GM18870 (cell line): Measurements from ENCODE around the gene PLPP4.
A peak's percentile ranks its signal among the peaks of the same experiment; 100 is the strongest.

Experiments
- ATAC-seq: cut with Tn5 transposase; IDR thresholded peaks from one replicate; pipeline ENCODE4 v1.9.1; 2021; ENCODE audit warnings: moderate library complexity; ENCODE audit not compliant: unreplicated experiment

The PLPP4 gene

DNA sequence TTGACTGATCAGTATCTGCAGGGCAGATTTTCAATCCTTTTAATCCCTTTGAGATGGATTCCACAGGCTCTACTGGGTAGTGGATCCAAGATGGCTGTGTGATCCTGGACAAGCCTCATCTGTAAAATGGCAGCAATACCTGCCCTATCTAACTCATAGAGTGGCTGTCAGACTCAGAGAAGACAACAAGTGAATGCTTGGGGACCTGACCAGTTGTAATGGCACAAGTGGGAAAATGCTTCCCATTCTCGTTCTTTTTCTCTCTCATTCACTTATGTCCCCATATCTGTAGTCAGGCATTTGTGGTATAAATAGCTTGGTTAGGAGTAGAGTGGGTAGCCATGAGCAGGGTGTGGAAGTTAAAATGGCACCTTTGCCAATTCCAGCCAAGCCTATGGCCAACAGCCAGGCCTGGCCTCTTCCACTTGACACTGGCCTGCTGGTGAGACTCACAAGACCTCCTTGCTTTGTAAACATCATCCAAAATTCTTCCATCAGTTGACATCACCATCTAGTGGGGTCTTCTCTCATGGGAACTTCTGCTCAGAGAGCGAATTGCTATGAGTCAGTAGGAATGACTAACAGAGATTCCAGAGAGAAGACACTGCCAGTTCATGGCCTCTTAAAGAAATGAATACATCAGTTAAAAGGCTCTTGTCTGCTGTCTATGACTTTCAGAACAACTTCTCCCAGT is 150.1 kb downstream of the PLPP4 start:
- peak; percentile 15 for ATAC-seq

DNA sequence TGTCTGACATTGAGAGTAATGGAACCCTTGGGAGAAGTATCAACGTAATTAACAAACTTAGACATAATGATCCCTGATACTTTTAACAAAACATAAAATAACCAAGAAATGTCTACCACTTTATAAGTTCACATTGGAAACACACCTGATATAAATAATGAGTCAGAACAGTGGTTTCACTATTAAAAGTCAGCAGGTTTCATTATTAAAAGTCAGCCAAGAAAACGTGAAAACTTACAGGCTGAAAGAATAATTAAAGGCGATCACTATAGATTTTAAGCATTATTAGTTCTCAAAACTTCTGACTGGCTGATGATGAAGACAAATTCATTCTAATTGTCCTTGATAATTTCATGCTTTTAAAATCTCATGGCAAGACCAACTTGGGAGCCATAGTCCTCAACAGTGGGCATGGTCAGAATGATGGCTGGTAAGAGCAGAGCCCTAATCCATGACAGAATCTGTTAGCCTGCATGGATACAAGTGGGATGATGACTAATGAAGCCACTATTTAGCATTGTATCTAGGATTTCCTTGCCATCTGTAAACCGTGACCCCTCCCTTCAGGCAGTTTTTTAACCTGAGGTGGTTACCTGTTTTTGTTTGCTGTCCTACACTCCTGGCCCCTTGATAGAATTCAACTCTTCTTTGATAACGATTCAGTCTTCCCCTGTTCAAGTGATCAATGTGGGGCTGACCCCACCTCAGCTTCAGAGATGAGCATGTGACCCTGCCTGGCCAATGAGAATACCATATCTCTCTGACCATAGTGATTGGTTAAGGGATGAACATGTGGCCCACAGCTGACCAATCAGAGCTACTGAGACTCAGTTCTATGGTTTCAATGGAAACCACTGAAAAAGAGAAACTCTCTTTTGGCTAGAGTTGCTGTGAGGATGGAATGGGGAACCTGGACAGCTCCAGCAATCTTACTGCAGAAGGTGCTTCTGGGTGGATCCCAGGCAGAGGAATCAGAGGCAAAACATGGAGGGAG is 151.0 kb downstream of the PLPP4 start:
- ATAC-seq: peak; percentile 54

- no peak for ATAC-seq
Observed at GRCh38 chr10:120609006-120609405, 152.0 kb downstream of the PLPP4 start.

DNA sequence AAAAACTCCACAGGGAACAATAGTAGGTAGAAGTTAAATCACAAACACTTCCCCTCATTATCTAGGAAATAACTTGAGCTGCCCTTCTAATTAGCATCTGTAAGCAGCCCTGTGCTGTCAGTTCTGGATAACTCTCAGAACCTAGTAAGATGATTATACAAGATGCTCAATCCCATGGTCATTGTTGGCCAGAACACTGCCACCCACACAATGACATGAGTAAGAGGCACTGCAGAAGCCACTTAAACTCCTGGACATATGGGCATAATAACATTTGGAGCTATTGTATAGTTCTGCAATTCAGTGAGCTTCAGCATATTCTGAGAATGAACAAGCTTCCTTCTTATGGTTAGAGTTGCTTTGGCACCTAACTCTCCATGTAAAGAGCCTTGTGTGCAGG is 153.8 kb downstream of the PLPP4 start:
- ATAC-seq: no peak

- ATAC-seq: no peak
Observed at GRCh38 chr10:120612756-120613155, 155.7 kb downstream of the PLPP4 start.

DNA sequence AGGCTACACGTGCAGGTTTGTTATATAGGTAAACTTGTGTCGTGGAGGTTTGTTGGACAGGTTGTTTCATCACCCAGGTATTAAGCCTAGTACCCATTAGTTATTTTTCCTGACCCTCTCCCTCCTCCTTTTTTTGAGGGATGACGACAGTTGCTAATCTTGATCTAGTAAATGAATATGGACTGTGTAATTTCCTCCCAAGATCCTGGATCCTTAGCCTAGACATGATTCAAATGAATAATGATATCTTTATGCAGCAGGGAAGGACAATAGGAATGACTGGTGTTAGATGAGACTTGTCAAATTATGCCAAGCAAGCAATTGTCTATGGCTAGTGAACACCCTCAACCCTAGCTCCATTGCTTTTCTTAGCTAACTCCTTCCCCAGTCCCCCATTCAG is 156.2 kb downstream of the PLPP4 start:
- ATAC-seq: no peak

DNA sequence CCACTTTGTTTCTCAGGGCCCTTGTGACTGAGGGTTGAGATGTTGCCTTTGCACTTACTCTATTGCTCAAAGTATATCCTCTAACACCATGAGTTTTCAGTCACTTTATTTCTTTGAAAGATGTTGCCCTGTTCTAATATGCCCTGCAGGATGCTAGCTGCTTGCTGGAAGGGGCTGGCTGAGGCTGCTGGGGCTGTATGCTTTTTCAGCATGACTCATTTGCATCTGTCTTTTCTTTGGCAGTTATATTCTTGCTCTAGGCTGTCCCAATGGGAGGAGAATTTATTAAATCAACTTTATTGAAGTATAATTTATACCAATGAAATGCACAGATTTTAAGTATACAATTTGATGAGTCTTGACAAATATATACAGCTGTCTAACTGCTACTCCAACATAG is 157.7 kb downstream of the PLPP4 start:
- no peak for ATAC-seq

DNA sequence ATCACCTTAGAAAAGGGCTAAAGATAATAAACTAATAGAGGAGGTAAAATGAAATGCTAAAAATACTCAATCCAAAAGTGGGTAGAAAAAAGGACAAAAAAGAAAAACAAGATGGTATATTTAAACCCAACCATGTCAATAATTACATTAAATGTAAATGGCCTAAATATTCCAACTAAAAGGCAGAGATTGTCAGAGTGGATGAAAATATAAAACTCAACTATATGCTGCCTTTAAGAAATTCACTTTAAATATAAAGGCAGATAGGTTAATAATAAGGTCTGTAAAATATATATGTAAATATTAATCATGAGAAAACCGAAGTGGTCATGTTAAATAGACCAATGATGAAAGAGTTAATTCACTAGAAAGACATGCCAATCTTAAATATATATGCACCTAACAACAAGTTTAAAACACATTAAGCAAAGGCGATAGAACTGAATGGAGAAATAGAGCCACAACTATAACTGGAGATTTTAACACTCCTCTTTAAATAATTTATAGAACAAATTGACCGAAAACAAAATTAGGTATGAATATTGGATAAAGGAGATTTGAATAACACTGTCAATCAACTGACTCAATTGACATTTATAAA is 159.4 kb downstream of the PLPP4 start:
- no peak for ATAC-seq

GRCh38 chr10:120628197-120628596 is 171.2 kb downstream of the PLPP4 start:
- ATAC-seq: no peak

GRCh38 chr10:120630266-120630665 is 173.2 kb downstream of the PLPP4 start:
- no peak for ATAC-seq

DNA sequence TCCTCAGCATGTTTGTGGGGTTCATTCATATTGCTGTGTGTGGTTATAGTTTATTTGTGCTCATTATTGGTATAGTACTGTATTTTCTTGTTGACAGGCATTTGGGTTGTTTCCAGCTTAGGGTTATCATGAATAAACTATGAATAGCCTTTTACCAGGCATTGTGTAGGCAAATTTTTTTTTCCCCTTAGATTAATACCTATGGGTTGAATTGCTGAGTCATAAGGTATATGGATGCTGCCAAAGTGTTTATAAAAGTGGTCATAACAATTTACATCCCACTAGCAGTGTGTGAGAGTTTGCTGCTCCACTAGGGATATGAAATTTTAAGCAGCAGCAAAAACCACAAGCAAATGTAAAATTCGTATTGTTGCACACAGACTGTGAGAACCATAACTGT is 175.0 kb downstream of the PLPP4 start:
- no peak for ATAC-seq

DNA sequence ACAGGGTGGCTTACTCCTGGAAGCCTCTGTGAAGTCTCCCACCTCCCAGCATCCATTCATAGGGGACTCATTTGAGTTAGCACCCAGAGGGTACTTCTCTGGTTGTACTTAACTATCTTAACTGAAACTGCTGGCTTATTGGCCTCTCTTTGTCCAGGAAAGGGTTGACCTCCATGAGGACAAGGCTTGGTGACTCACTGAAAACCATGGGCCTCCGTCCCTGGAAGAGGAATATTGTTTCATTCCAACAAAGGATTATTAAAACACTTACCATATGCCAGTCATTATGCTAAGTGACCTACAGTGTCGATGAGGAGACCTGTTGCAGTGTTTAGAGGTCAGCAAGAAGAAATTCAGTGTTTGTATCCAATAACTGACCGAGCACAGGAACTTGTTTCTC is 175.9 kb downstream of the PLPP4 start:
- ATAC-seq: no peak

DNA sequence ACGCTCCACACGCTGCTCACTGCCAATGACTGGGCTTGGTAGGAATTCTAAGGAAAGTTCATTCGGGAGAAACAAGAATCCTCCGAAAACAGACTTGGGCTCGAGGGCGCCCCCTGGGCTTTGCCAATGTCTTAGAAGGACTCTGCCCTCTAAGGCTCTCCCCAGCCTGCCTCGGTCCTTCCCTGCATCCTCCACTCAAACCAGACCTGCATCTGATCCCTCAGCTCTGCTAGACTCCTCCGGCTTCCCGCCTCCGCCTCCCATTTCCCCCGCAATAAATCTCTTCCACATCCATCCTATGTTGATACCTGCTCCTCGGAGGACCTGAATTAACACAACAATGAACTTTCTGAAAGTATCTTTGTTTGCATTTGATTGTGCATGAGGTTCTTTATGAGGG is 177.6 kb downstream of the PLPP4 start:
- ATAC-seq: no peak
